ENCODE measurements around the gene COL6A6. TPM values are rescaled to one million over a fixed set of nuclear protein-coding genes. Genes with fewer than 3 reads are reported as not detected.

COL6A6 gene
- not detected in 5 replicates for total RNA-seq (2022; extraction: Qiagen RNA extraction)

GRCh38 chr3:130516645-130517512 lies at the start of gene COL6A6:
COL6A6 (plus strand) TSS chr3:130517177; CDS start chr3:130560365, 43,188 bp downstream.

Other genes starting within 250 kb of the COL6A6 start
- not detected in 5 replicates for gene COL6A5, start 171.5 kb upstream of the COL6A6 start, total RNA-seq (2022; extraction: Qiagen RNA extraction)
- gene PIK3R4, start 229.7 kb downstream of the COL6A6 start, total RNA-seq (2022; extraction: Qiagen RNA extraction), result 15.4 to 18.3 TPM (median 16.3 TPM) in 5 replicates

Measured in A549 treated with AZD2906 at 1 μM for 4 hours (cell line).